SK-N-MC (cell line): ENCODE measurements around the gene HMHB1.

Experiments
- DNase-seq: peaks from one replicate; pipeline ENCODE4 v3.0.0-alpha.2; 2011; ENCODE audit warnings: low read depth, low spot score
- H3K27ac ChIP-seq: fragments of 200-600 bp; sonication (generic); 2 replicates; pipeline ENCODE4 v1.5.1; 2016; ENCODE audit warnings: mixed run types
- H3K36me3 ChIP-seq: fragments of 200-600 bp; sonication (generic); 2 replicates; pipeline ENCODE4 v1.6.1; 2017; ENCODE audit warnings: antibody characterized with exemption, low read length, mixed read lengths; ENCODE audit not compliant: insufficient read depth
- H3K4me3 ChIP-seq: fragments of 200-600 bp; sonication (generic); 2 replicates; pipeline ENCODE4 v1.5.1; 2016
- H3K9ac ChIP-seq: fragments of 200-600 bp; sonication (generic); 2 replicates; pipeline ENCODE4 v1.8.0; 2017; ENCODE audit warnings: mixed run types, mixed read lengths; ENCODE audit not compliant: insufficient read length
- H3K9me3 ChIP-seq: fragments of 200-600 bp; sonication (generic); 2 replicates; pipeline ENCODE4 v1.6.1; 2017; ENCODE audit warnings: low read depth, mild to moderate bottlenecking, antibody characterized with exemption, low read length, moderate library complexity, mixed read lengths
- EZH2 ChIP-seq: fragments of 200-600 bp; sonication (generic); IDR thresholded peaks from one replicate; pipeline ENCODE4 v1.6.1; 2017; ENCODE audit warnings: antibody characterized with exemption
- FOXP2 ChIP-seq: optimal IDR thresholded peaks from 2 replicates; pipeline ENCODE3; 2011; ENCODE audit warnings: mild to moderate bottlenecking, moderate library complexity; ENCODE audit not compliant: insufficient read depth; ENCODE audit errors: extremely low read length, control extremely low read depth
- POLR2AphosphoS5 ChIP-seq: IDR thresholded peaks from 2 replicates; pipeline ENCODE4 v1.6.1; 2012; ENCODE audit warnings: mild to moderate bottlenecking, low read depth, low read length, borderline replicate concordance

The HMHB1 gene

DNA sequence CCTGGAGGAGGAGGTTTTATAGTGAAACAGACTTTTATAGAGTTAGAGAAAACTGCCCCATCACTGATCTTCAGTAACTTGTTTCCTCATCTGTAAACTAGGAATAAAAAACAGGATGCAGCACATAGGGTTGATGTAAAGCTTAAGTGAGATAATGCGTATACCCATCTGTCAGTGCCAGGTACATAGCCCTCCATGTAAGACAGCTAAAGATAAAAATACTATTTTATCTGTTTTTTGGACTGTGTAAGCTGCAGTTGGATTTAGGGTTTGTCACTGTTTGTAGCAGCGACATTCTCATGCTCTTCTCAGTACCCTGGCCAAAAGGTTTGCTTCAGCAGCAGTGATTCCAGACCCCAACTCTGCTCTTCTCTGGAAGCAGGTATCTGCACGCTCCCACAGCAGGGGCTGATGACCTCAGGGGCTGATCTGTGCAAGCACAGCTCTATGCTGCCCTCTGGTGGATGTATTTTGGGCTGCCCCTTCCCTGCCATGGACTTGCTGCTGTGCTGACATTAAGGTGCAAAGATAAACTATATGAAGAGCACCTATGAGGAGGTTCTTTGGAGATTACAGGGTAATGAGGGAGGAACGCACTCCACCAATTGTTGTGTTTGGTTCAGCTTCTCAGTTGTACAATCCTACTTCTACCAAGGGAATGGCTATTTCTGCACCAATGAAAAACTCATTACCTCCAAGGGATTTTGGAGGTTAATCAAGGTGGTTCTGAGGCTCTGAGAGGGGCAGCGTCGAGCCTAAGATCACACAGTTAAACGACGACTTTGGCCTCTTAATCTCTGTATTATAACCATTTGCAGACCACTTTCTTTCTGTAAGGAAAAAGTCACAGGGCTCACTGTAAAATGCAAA lies 13.1 kb downstream of the HMHB1 start:
- no peak for TF ChIP-seq POLR2AphosphoS5
- TF ChIP-seq FOXP2: no peak
- no peak for TF ChIP-seq EZH2
- H3K9me3 ChIP-seq: no peaks in the 10 kb centered on the region
- H3K4me3 ChIP-seq: no peak overlapping the region
- H3K9ac ChIP-seq: no peak overlapping the region
- peak; percentile 42 for DNase-seq
- no peak overlapping the region for H3K27ac ChIP-seq
- H3K36me3 ChIP-seq: no peaks in the 10 kb centered on the region

- Histone ChIP-seq H3K9ac (no peak overlapping the region), H3K4me3 (no peak overlapping the region), H3K36me3 (no peaks in the 10 kb centered on the region), H3K27ac (no peak overlapping the region), H3K9me3 (no peaks in the 10 kb centered on the region)
- no peak for DNase-seq
- TF ChIP-seq POLR2AphosphoS5 (no peak), FOXP2 (no peak), EZH2 (no peak)
Observed at GRCh38 chr5:143826951-143827444, 15.0 kb downstream of the HMHB1 start.

DNA sequence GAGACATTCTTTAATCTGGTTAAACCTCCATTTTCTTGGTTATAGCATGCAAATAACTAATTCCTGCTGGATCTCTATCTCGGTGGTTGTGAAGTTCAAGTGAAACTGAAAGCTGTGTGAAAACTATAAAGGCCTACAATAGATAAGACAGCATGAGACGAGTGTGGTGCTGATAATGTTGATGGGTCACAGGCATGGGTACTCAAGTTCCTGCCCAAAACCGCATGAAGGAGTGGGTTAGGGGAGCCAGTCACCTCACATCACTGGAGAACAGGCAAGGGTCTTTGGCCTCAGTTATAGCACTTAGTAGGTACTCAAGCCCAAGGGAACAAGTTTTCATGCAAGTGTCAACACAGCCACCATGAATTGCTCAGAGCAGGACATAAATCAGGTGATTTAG lies 16.7 kb downstream of the HMHB1 start:
- Histone ChIP-seq H3K9me3 (no peaks in the 10 kb centered on the region), H3K27ac (no peak overlapping the region), H3K36me3 (no peaks in the 10 kb centered on the region), H3K4me3 (no peak overlapping the region), H3K9ac (no peak overlapping the region)
- DNase-seq: no peak
- TF ChIP-seq FOXP2 (no peak), EZH2 (no peak), POLR2AphosphoS5 (no peak)

DNA sequence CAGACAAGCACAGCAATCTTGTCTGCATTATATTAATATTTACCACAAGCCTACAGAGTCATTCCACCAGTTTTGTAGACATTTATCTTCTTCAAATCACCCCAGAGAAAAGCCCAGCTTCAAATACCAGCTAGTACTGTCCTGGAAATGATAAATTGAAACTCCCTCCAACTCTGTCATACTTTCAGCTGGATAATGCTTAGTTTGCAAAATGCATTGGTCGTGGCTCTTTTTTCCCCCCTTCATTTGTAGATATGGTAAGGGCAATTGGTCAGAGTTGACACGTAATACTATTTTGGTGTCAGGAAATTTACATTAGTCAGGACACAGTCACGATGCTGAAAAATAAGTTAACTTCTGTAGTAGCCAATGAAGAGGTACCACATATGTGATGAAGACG lies 21.2 kb downstream of the HMHB1 start:
- DNase-seq: no peak
- no peak for TF ChIP-seq EZH2
- TF ChIP-seq POLR2AphosphoS5: no peak
- no peak overlapping the region for H3K4me3 ChIP-seq
- H3K36me3 ChIP-seq: no peaks in the 10 kb centered on the region
- no peak overlapping the region for H3K9ac ChIP-seq
- H3K9me3 ChIP-seq: no peaks in the 10 kb centered on the region
- no peak overlapping the region for H3K27ac ChIP-seq

- Histone ChIP-seq H3K9me3 (no peaks in the 10 kb centered on the region), H3K4me3 (no peak overlapping the region), H3K9ac (no peak overlapping the region), H3K36me3 (no peaks in the 10 kb centered on the region), H3K27ac (no peak overlapping the region)
- no peak for DNase-seq
- no peak for TF ChIP-seq POLR2AphosphoS5
- TF ChIP-seq FOXP2: no peak
- TF ChIP-seq EZH2: no peak
Observed at GRCh38 chr5:143835251-143835650, 23.3 kb downstream of the HMHB1 start.

GRCh38 chr5:143836161-143836725 lies 24.3 kb downstream of the HMHB1 start:
- Histone ChIP-seq H3K4me3 (no peak overlapping the region), H3K36me3 (no peaks in the 10 kb centered on the region), H3K27ac (no peak overlapping the region), H3K9ac (no peak overlapping the region), H3K9me3 (no peaks in the 10 kb centered on the region)
- DNase-seq: no peak
- no peak for TF ChIP-seq POLR2AphosphoS5
- TF ChIP-seq FOXP2: no peak
- no peak for TF ChIP-seq EZH2

GRCh38 chr5:143837306-143837848 lies 25.4 kb downstream of the HMHB1 start:
- Histone ChIP-seq H3K4me3 (peak overlapping the region; percentile 53), H3K27ac (peak overlapping the region; percentile 6; the same call in 1 of the 2 replicates), H3K9ac (no peak overlapping the region), H3K36me3 (no peaks in the 10 kb centered on the region), H3K9me3 (no peaks in the 10 kb centered on the region)
- peak; percentile 96 for DNase-seq
- peak; percentile 69 for TF ChIP-seq FOXP2
- peak; percentile 87; the same call in 1 of the 2 replicates for TF ChIP-seq POLR2AphosphoS5
- TF ChIP-seq EZH2: no peak

DNA sequence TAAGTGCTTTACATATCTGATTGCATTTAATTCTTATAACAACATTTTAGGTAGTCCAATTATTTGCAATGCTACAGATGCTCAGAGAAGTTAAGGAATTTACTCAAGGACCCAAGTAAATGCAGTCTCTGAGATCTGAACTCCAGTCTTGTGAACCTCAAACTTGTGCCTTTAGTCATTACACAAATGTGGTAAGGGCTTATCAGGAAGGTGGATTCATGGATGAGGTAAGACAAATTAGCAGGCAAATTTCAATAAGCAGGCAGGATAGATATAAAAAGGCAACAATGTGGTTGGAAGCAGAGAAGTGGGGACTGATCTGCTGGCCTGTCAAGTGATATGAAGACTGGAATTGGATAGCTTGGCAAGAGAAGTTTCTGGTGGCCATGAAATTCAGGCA lies 29.5 kb downstream of the HMHB1 start:
- no peak overlapping the region for H3K9ac ChIP-seq
- no peak for DNase-seq
- H3K4me3 ChIP-seq: no peak overlapping the region
- H3K36me3 ChIP-seq: no peaks in the 10 kb centered on the region
- no peak overlapping the region for H3K27ac ChIP-seq
- no peaks in the 10 kb centered on the region for H3K9me3 ChIP-seq
- no peak for TF ChIP-seq EZH2
- TF ChIP-seq FOXP2: no peak
- TF ChIP-seq POLR2AphosphoS5: no peak

- H3K27ac ChIP-seq: no peak overlapping the region
- H3K36me3 ChIP-seq: no peaks in the 10 kb centered on the region
- no peak for TF ChIP-seq EZH2
- no peak for TF ChIP-seq FOXP2
- no peak for TF ChIP-seq POLR2AphosphoS5
- H3K4me3 ChIP-seq: no peak overlapping the region
- H3K9me3 ChIP-seq: no peaks in the 10 kb centered on the region
- no peak for DNase-seq
- H3K9ac ChIP-seq: no peak overlapping the region
Observed at GRCh38 chr5:143842920-143843319, 31.0 kb downstream of the HMHB1 start.
